CD4-positive, alpha-beta T cell treated with Interferon alpha-2 for 1 hour (primary cell): ENCODE measurements around the gene VASN.
A peak's percentile ranks its signal among the peaks of the same experiment; 100 is the strongest.
"Not testable (repeated sequence)": the region's sequence is repeated elsewhere in the genome, so short reads cannot be mapped to it uniquely, and the experiment has no call there.

Source experiments
- DNase-seq, 2 donors: peaks; one replicate each; pipeline ENCODE4 v3.0.0-alpha.2; 2020 to 2022

VASN gene

DNA sequence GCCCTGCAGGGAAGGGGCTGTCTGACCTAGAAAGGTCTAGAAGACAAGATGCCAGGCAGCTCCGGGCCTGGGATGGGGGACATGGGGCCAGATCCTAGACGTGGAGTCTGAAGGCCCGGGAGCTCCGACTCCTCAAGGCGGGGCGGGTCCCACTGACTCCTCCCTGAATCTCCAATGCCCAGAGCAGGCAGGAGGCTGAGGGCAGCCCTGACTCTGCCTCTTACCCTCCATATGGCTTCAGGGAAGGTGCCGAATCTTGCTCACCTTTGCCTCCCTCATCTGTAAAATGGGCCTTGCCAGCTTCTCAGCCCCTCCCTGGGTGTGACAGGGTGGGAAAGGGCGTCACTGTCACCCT, 14.8 kb downstream of the VASN start:
- DNase-seq, result no peak

- no peak for DNase-seq
Measured at GRCh38 chr16:4386951-4387565, 15.4 kb downstream of the VASN start.

DNA sequence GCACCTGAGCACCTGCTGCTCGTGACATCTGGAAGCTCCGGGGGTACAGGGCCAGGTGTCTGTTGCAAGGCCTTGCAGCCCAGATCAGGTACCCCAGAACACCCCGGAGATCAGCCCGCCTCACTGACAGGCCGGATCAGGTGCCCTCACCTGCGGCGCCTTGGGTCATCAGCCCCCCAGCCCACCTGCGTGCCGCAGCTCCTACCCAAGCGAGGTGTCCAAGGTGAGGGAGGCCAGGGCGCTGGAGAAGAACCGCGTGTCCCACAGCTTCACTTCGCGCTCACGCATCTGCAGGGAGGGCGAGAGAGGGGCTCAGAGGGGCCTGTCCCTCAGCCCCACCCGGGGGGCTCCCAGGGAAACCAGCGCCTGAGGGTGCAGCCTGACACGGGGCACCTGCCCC, 16.1 kb downstream of the VASN start:
- no peak for DNase-seq

- no peak for DNase-seq
Measured at GRCh38 chr16:4388271-4389021, 16.8 kb downstream of the VASN start.

- DNase-seq, result no peak
Measured at GRCh38 chr16:4389051-4389955, 17.7 kb downstream of the VASN start.

DNA sequence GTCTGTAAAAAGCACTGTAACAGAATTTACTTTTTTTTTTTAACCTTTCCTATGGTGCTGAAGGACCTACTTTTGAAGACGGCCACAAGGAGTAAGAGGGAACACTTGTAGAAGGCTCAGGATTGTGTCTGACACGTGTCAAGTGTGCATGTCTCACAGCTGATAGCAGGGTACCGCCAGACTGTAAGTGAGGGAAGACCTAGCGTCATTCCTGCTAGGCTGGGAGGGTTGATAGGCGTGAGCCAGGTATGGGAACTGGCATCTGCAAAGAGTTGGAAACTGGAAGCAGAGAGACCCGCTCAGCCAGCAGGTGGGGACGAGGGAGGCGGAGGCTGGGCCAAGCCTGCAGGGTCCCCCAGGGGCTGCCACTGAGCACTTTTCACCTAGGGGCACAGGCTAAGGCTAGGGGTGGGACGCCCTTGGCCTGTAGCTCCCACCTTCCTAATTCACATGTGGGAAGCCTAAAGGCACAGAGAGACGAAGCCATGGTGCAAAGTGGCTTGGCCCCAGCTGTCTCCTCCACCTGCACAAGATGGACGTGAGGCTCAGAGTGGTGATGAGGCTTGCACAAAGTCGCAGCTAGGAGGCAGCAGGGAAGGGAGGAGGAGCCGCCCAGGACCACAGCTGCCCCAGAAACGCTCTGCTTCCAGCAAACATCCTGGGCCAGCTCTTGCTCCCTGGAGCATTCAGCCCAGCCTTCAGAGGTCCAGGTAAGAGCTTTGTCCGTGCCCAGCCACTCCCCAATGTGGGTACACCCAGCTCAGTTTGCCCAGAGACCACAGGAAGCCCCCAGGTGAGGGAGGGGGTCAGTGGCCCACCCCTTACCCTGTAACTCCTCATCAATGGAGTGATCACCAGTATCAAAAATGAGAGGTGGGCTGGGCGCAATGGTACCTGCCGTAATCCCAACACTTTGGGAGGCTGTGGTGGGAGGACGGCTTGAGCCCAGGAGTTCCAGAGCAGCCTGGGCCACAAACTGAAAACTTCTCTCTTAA, 18.9 kb downstream of the VASN start:
- DNase-seq, result no peak

GRCh38 chr16:4391631-4392381, 20.2 kb downstream of the VASN start:
- DNase-seq, result no peak

DNA sequence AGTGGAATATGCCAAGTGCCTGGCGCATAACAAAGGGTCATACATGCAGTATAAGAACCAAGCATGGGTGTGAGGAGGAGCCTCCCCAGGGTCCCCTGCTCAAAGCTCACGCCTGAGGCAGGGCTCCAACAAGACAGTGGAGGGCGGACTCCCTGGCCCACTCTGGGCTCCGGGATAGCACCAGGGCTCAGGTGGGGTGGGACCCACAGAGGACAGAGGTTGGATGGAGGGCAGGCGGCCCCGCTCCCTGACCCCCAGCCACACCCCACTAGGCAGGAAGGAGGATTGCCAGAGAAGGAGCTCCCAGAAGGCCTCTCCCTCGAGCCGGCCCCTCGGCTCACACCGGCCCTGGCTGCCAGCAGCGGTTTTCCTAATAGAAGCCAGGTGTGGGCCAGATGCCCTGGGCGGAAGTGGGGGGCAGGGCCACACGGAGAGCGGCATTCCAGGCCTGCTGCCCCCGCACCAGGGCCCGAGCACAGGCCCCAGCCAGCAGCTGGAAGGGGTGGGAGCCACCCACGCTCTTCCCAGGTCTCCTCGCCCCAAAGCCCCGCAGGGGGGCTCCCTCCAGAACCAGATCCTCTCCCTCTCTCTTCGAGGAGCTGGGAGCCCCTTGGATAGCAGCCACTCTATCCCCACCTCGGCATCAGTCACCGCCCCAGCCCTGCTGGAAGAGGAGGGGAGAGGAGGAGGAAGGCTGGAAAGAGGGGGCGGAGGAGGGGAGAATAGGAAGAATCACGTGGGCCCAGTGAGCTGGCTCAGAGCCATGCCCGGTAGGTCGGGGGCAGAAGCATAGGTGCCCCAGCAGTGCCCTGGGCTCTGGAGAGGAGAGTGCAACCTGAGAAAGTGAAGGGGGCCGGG, 21.0 kb downstream of the VASN start:
- DNase-seq, result no peak

- no peak for DNase-seq
Measured at GRCh38 chr16:4393240-4393600, 21.6 kb downstream of the VASN start.

- DNase-seq, result not testable (repeated sequence)
Measured at GRCh38 chr16:4393850-4394249, 22.2 kb downstream of the VASN start.

- no peak for DNase-seq
Measured at GRCh38 chr16:4395055-4395726, 23.5 kb downstream of the VASN start.

DNA sequence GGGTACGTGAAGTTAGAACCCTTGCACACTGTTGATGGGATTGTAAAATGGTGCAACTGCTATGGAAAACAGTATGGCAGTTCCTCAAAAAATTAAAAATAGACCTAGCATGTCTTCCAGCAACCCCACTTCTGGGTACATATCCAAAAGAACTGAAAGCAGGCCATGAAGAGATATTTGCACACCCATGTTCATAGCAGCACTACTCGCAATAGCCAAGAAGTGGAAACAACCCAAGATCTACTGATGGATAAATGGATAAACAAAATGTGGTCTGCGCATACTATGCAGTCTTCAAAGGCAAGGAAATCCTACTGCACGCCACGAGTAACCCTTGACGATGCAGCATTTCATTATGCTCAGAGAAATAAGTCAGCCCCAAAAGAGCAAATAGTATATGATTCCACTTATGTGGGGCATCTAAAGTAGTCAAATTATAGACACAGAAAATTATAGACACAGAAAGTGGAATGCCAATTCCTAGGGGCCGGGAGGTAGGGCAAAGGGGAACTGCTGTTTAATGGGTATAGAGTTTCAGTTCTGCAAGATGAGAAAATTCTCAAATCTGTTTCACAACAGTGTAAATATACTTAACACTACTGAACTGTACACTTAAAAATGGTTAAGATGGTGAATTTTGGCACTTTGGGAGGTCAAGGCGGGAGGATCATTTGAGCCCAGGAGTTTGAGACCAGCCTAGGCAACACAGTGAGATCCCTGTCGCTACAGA, 27.5 kb downstream of the VASN start:
- no peak for DNase-seq

DNA sequence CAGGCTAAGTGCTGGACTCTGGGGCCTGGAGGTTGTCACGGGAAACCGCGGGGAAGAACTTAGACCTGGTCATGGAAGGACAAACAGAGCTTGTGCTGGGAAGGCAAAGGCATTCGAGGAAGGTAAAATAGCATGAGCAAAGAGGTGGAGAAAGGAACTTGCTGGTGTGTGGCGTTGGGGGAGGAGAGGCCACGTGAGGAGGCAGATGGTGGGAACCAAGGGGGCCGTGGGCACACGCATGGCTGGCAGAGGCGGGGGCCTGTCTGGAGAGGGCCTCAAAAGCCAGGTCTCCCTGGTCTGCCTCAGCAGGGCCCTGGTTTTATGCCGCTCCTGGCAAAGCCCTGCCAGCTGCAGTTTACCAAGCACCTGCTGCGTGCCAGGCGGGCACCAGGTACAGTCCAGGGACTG, 29.4 kb downstream of the VASN start:
- DNase-seq, result no peak

DNA sequence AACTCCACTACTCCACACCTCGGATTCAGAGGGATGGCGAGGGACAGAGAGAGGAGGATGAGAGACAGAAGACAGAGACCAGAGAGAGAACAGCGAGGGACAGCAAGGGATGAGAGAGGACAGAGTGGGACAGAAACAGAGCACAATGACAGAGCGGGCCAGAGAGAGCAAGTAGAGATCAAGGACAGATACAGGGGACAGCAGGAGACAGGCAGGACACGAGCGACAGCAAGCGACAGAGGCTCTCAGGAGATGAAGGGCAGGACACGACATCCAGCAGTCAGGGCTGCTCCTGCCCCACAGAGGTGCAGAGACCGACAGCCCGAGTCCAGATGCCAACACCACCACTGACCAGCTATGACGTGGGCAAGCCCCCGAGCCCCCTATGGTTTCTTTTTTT, 29.9 kb downstream of the VASN start:
- DNase-seq, result no peak

DNA sequence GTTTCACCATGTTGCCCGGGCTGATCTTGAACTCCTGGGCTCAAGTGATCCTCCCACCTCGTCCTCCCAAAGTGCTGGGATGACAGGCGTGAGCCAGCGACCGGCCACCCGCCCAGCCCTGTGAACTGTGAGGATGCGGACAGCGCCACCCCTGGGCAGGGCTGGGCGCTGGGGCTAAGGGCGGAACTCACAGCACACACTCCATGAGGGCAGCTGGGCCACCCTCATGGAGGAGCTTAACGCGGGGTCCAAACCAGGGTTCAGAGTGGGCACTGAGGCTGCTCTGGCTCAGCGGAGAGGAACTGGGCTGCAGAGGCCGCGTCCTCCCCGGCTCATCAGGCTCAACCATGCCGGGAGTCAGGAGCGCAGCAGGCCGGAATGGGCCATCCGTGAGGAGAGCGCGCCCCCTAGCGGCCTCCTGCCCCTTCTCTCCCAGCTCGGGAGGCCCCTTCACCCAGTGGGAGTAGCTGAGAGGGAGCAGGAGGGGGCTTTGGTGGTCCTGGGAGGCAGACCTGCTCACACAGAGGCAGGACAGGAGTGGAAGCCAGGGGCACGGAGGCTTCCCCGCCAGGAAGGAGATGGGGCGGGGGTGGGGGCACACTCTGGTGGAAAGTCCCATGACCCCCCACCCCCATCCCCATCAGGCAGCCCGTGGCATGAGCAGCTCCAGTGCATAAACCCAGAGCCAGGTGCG, 30.9 kb downstream of the VASN start:
- peak; percentile 53 to 65 for DNase-seq

GRCh38 chr16:4403133-4403949, 31.7 kb downstream of the VASN start:
- DNase-seq, result no peak

DNA sequence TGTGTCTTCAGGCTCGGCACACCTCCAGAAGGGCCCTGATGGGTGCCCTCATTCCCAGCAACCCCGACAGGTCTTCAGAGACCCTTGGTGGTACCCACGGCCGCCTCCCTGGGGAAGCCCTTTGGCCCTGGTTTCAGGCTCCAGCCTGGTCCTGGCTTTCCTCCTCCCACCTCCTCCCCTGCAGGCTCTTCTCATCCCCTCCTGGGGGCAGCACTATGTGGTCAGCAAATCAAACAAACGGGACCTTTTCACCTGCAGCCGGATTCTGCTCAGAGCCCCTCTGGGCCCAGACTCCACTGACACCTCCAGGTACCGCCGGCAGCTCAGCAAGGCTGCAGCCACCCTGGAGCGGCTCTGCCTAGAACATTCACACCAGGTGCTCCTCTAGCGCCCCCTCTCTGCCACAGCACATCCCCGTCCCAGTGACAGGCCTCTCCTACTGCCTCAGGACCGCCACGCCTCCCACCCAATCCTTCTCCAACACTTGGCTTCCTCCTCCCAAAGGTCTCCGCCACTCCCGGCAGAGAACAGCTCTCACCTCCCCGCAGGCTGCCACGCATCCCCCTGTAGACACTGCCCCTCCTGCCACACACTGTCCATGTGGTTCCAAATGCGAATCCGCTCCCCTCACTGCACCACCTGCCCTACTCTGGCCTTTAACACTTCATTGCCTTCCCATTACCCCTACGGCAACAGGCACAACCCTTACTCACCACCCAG, 32.8 kb downstream of the VASN start:
- peak in 1 of 2 donors; percentile 39 for DNase-seq
